HepG2 (cell line): ENCODE results near the gene APBB1. TPM values are rescaled to one million over a fixed set of nuclear protein-coding genes. Genes with fewer than 3 reads are reported as not detected.

ENCODE experiments used
- ATAC-seq: fragments of 200-7000 bp; cut with Tn5 transposase; 3 replicates; pipeline ENCODE4 v1.9.1; 2020; ENCODE audit warnings: mild to moderate bottlenecking, moderate library complexity
- BruUV-seq: library from RNA; stranded (reverse); fragments of 400-500 nt; replicated peaks from 2 replicates; lab custom pipeline; 2021; lab: Mats Ljungman, UMichigan
- CTCF ChIA-PET: fragments of 300-600 bp; formaldehyde crosslinking; extraction: SDS; loops from one replicate; lab custom pipeline; 2021; ENCODE audit warnings: low total read pairs, inconsistent platforms, low intra/inter-chr PET ratio; lab: Yijun Ruan, JAX
- POLR2A ChIA-PET: fragments of 350-600 bp; sonication (Branson Sonifier 250); formaldehyde crosslinking; loops from one replicate; lab custom pipeline; 2020; ENCODE audit warnings: antibody characterized with exemption, inconsistent platforms; lab: Yijun Ruan, JAX
- DNase-seq: peaks from one replicate; pipeline ENCODE4 v3.0.0-alpha.2; 2015; ENCODE audit warnings: low spot score
- FAIRE-seq: peaks from 3 replicates; lab custom pipeline; 2011; peaks lifted over from hg19 to GRCh38; lab: Jason Lieb, UNC
- H2AFZ ChIP-seq: one replicate; pipeline ENCODE4 v1.6.1; 2011; ENCODE audit warnings: low read length, inconsistent platforms
- H3K27ac ChIP-seq: fragments of 300-600 bp; 3 replicates; pipeline ENCODE4 v1.8.0; 2011; ENCODE audit warnings: mixed run types, mild to moderate bottlenecking, mixed read lengths, low read length, inconsistent platforms; ENCODE audit not compliant: insufficient read depth; ENCODE audit errors: extremely low read length
- H3K27me3 ChIP-seq, 2 experiments: fragments of 200-600 bp in 1 of 2; 2 replicates in 1 of 2; 3 replicates in 1 of 2; pipeline versions ENCODE4 v1.6.0 to v1.8.0; 2011; ENCODE audit warnings: low read length in 2 of 2, mild to moderate bottlenecking in 2 of 2, moderate library complexity in 2 of 2, inconsistent platforms in 1 of 2; ENCODE audit not compliant: insufficient read depth in 2 of 2, control insufficient read depth in 1 of 2
- H3K36me3 ChIP-seq, 2 experiments: fragments of 200-600 bp in 1 of 2; replicated peaks in 1 of 2; 2 replicates in 1 of 2; 3 replicates in 1 of 2; pipeline versions ENCODE4 v1.5.1 to v1.8.0; 2011; ENCODE audit warnings: low read length in 2 of 2, inconsistent platforms in 1 of 2; ENCODE audit not compliant: insufficient read depth in 2 of 2, control insufficient read depth in 1 of 2
- H3K4me1 ChIP-seq: 2 replicates; pipeline ENCODE4 v1.5.1; 2012; ENCODE audit warnings: low read length, inconsistent platforms; ENCODE audit not compliant: insufficient read depth
- H3K4me2 ChIP-seq: 2 replicates; pipeline ENCODE4 v1.6.0; 2011; ENCODE audit warnings: low read depth, low read length, inconsistent platforms
- H3K4me3 ChIP-seq, 3 experiments: fragments of 200-600 bp in 1 of 3; sonication (generic), shearing (Covaris generic) in 1 of 3; replicated peaks in 1 of 3; 2 replicates each; pipeline ENCODE4 v1.5.1; 2011 to 2016; ENCODE audit warnings: low read length in 3 of 3, inconsistent platforms in 2 of 3, low read depth in 2 of 3, mild to moderate bottlenecking in 2 of 3, control low read depth in 1 of 3, mixed read lengths in 1 of 3; ENCODE audit not compliant: insufficient read depth in 1 of 3
- H3K79me2 ChIP-seq: one replicate; pipeline ENCODE4 v1.6.1; 2011; ENCODE audit warnings: low read length, inconsistent platforms; ENCODE audit not compliant: insufficient read depth
- H3K9ac ChIP-seq: 2 replicates; pipeline ENCODE4 v1.6.0; 2011; ENCODE audit warnings: mild to moderate bottlenecking, low read depth, low read length, inconsistent platforms; ENCODE audit not compliant: insufficient read depth
- H3K9me3 ChIP-seq: 2 replicates; pipeline ENCODE4 v1.5.1; 2012; ENCODE audit warnings: mild to moderate bottlenecking, low read length
- H4K20me1 ChIP-seq: 2 replicates; pipeline ENCODE4 v1.6.0; 2011; ENCODE audit warnings: inconsistent platforms, mild to moderate bottlenecking, low read length, moderate library complexity; ENCODE audit not compliant: insufficient read depth
- ASH2L ChIP-seq: fragments of 300-600, 200-600 bp; sonication (generic); IDR thresholded peaks from 2 replicates; pipeline ENCODE4 v1.7.0; 2017; ENCODE audit warnings: low read depth, mild to moderate bottlenecking, moderate library complexity, mixed read lengths, low read length; ENCODE audit not compliant: insufficient read length
- BRD4 ChIP-seq: sonication (generic); formaldehyde crosslinking; IDR thresholded peaks from 2 replicates; pipeline ENCODE4 v1.4.0; 2020; ENCODE audit warnings: missing genetic modification reagents
- CENPX ChIP-seq: sonication (generic); formaldehyde crosslinking; IDR thresholded peaks from 2 replicates; pipeline ENCODE4 v1.9.0; 2021; ENCODE audit warnings: mild to moderate bottlenecking, missing genetic modification reagents, moderate library complexity
- CHD4 ChIP-seq: fragments of 200-600 bp; sonication (generic); IDR thresholded peaks from 2 replicates; pipeline ENCODE4 v1.7.0; 2017; ENCODE audit warnings: mild to moderate bottlenecking, low read length, borderline replicate concordance
- GATAD1 ChIP-seq: IDR thresholded peaks from 2 replicates; pipeline ENCODE4 v1.6.1; 2016; ENCODE audit warnings: missing genetic modification reagents, missing compliant biosample characterization
- HCFC1 ChIP-seq: fragments of 150-350 bp; IDR thresholded peaks from 2 replicates; pipeline ENCODE4 v1.6.1; 2014; ENCODE audit warnings: low read depth, low read length
- MBNL3 ChIP-seq: fragments of 250-450 bp; sonication (Bioruptor Pico); conservative IDR thresholded peaks from 2 replicates; pipeline ENCODE4 v1.8.0; 2022; ENCODE audit warnings: mild to moderate bottlenecking, inconsistent platforms
- MTF1 ChIP-seq: sonication (generic); formaldehyde crosslinking; IDR thresholded peaks from 2 replicates; pipeline ENCODE4 v1.5.0; 2020; ENCODE audit warnings: missing genetic modification reagents
- MYC ChIP-seq: sonication (generic); formaldehyde crosslinking; IDR thresholded peaks from 2 replicates; pipeline ENCODE4 v1.9.0; 2021; ENCODE audit warnings: missing genetic modification reagents, borderline replicate concordance
- PHF20 ChIP-seq: sonication (generic); formaldehyde crosslinking; IDR thresholded peaks from 2 replicates; pipeline ENCODE4 v1.5.0; 2020; ENCODE audit warnings: mild to moderate bottlenecking, missing genetic modification reagents
- ZNF318 ChIP-seq: sonication (generic); formaldehyde crosslinking; IDR thresholded peaks from 2 replicates; pipeline ENCODE4 v1.4.0; 2020; ENCODE audit warnings: mild to moderate bottlenecking, missing genetic modification reagents
- ZNF746 ChIP-seq: sonication (generic); formaldehyde crosslinking; IDR thresholded peaks from 2 replicates; pipeline ENCODE4 v1.8.0; 2022; ENCODE audit warnings: mild to moderate bottlenecking, missing genetic modification reagents
- ZNF747 ChIP-seq: sonication (generic); formaldehyde crosslinking; IDR thresholded peaks from 2 replicates; pipeline ENCODE4 v1.8.1; 2023; ENCODE audit warnings: missing genetic modification reagents, mild to moderate bottlenecking, borderline replicate concordance
- ZNF776 ChIP-seq: sonication (generic); formaldehyde crosslinking; IDR thresholded peaks from 2 replicates; pipeline ENCODE4 v1.4.0; 2020; ENCODE audit warnings: mild to moderate bottlenecking, missing genetic modification reagents
- ZSCAN31 ChIP-seq: sonication (generic); formaldehyde crosslinking; IDR thresholded peaks from 2 replicates; pipeline ENCODE4 v1.5.0; 2020; ENCODE audit warnings: low read depth, mild to moderate bottlenecking, missing genetic modification reagents
- WGBS: methylation state at CpG from one replicate; pipeline ENCODE4 v1.1.6; 2017; ENCODE audit warnings: low lambda C conversion rate; 5-methylcytosine and 5-hydroxymethylcytosine counted together
- in situ Hi-C: cut with HindIII; loops from 2 replicates; pipeline ENCODE4 v1.10.0; 2017; ENCODE audit warnings: low pct_unique_long_range_greater_than_20kb; ENCODE audit not compliant: extremely low pct_ligation_motif_present
- intact Hi-C: fragments of 100-400 bp; cut with micrococcal nuclease; formaldehyde crosslinking; loops from one replicate; pipeline ENCODE4 v1.10.0; 2022; ENCODE audit not compliant: unreplicated experiment
- polyA plus RNA-seq, 8 experiments: library from polyadenylated mRNA; depleted of rRNA in 3 of 8; stranded (reverse) in 7 of 8; unstranded in 1 of 8; fragments of >200 nt; fragmentation: Illumina TruSeq in 4 of 8; extraction: Trizol in 4 of 8; gene quantifications; 2 replicates each; pipeline versions ENCODE4 v1.2.1 to v1.2.3, GENCODE V29; 2011 to 2016; ENCODE audit warnings: low read depth in 4 of 8, missing spikeins in 1 of 8, mixed read lengths in 1 of 8; ENCODE audit not compliant: insufficient read depth in 1 of 8
- total RNA-seq, 5 experiments: library from RNA; depleted of rRNA; stranded (reverse); fragments of >200 nt; fragmentation: Illumina TruSeq; extraction: Trizol; gene quantifications; 2 replicates each; pipeline ENCODE4 v1.2.3, GENCODE V29; 2016; ENCODE audit warnings: low read depth in 1 of 5
- TF ChIP-seq, protein P1 (sequence below): sonication (generic); formaldehyde crosslinking; IDR thresholded peaks from 2 replicates; pipeline ENCODE4 v1.8.0; 2022; ENCODE audit warnings: mild to moderate bottlenecking, missing genetic modification reagents, borderline replicate concordance

APBB1 gene
- total and polyA plus RNA-seq, 2 of the 13 experiments (the other 11 are each of a cell fraction or from before 2014, with no cell fraction given), result 1.7 to 3.5 TPM

- in situ Hi-C loops, result no loop called here
- Histone ChIP-seq H3K9ac (no peak overlapping the region), H3K4me1 (no peaks in the 10 kb centered on the region), H3K36me3 (peaks cover 4 to 7% of the 10 kb centered on the region in 2 experiments; a peak in 3 of 5 replicates), H3K27me3 (no peaks in the 10 kb centered on the region), H3K79me2 (no peaks in the 10 kb centered on the region), H3K27ac (no peak overlapping the region), H3K4me3 (no peak overlapping the region), H2AFZ (no peak overlapping the region), H4K20me1 (no peaks in the 10 kb centered on the region), H3K4me2 (no peak overlapping the region), H3K9me3 (no peaks in the 10 kb centered on the region)
- no peak for FAIRE-seq
- no peak for DNase-seq
- WGBS, result 91% methylated on average over 2 of the region's 2 CpGs
- POLR2A ChIA-PET, result no interaction called here
- CTCF ChIA-PET, result no interaction called here
- no TSS peak for BruUV-seq
- ATAC-seq, result no peak
- intact Hi-C loops, result no loop called here
- TF ChIP-seq ZNF318 (CRISPR knock-in tag) (no peak), ZNF776 (CRISPR knock-in tag) (no peak), HCFC1 (no peak), MTF1 (CRISPR knock-in tag) (no peak), GATAD1 (CRISPR knock-in tag) (no peak), CENPX (CRISPR knock-in tag) (no peak), ASH2L (no peak), ZNF747 (CRISPR knock-in tag) (no peak), MYC (no peak), ZSCAN31 (CRISPR knock-in tag) (no peak), BRD4 (no peak), ZNF746 (CRISPR knock-in tag) (no peak), PHF20 (CRISPR knock-in tag) (no peak), MBNL3 (CRISPR knock-in tag) (no peak), CHD4 (no peak)
- TF ChIP-seq, protein P1, sequence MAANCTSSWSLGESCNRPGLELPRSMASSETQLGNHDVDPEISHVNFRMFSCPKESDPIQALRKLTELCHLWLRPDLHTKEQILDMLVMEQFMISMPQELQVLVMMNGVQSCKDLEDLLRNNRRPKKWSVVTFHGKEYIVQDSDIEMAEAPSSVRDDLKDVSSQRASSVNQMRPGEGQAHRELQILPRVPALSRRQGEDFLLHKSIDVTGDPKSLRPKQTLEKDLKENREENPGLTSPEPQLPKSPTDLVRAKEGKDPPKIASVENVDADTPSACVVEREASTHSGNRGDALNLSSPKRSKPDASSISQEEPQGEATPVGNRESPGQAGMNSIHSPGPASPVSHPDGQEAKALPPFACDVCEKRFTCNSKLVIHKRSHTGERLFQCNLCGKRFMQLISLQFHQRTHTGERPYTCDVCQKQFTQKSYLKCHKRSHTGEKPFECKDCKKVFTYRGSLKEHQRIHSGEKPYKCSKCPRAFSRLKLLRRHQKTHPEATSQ (CRISPR knock-in tag), result no peak
Observed at GRCh38 chr11:6455070-6455469, 36.2 kb upstream of the APBB1 start.
